SK-N-SH (cell line): ENCODE data around the gene PLEKHD1. TPM values are rescaled to one million over a fixed set of nuclear protein-coding genes. Genes with fewer than 3 reads are reported as not detected.

ENCODE experiments used
- CTCF ChIA-PET: fragments of 300-600, 350-600 bp; formaldehyde crosslinking; extraction: SDS; loops from one replicate; lab custom pipeline; 2021; lab: Yijun Ruan, JAX
- POLR2A ChIA-PET: fragments of 350-600 bp; sonication (Branson Sonifier 250); formaldehyde crosslinking; extraction: SDS; loops from one replicate; lab custom pipeline; 2020; ENCODE audit warnings: antibody characterized with exemption, inconsistent platforms; lab: Yijun Ruan, JAX
- DNase-seq: peaks from one replicate; pipeline ENCODE4 v3.0.0; 2012
- H2AFZ ChIP-seq: fragments of 200-600 bp; sonication (generic); 2 replicates; pipeline ENCODE4 v1.8.1; 2016; ENCODE audit warnings: antibody characterized with exemption, mild to moderate bottlenecking, low read depth
- H3F3A ChIP-seq: fragments of 200-600 bp; sonication (generic); replicated peaks from 2 replicates; pipeline ENCODE3; 2016; ENCODE audit warnings: antibody characterized with exemption, mild to moderate bottlenecking; ENCODE audit not compliant: insufficient read depth
- H3K27ac ChIP-seq, 2 experiments: fragments of 200-500 bp in 1 of 2; fragments of 200-600 bp in 1 of 2; sonication (Bioruptor generic) in 1 of 2; sonication (generic), shearing (Covaris generic) in 1 of 2; 2 replicates each; pipeline versions ENCODE4 v1.5.1 to v1.6.1; 2014 to 2016; ENCODE audit warnings: low read depth in 2 of 2, inconsistent platforms in 1 of 2, low read length in 1 of 2, mild to moderate bottlenecking in 1 of 2, mixed read lengths in 1 of 2
- H3K27me3 ChIP-seq: fragments of 200-600 bp; sonication (generic), shearing (Covaris generic); 2 replicates; pipeline ENCODE4 v1.6.1; 2016; ENCODE audit warnings: mixed run types; ENCODE audit not compliant: insufficient read depth
- H3K36me3 ChIP-seq, 2 experiments: fragments of 200-500 bp in 1 of 2; fragments of 200-600 bp in 1 of 2; sonication (Bioruptor generic) in 1 of 2; sonication (generic) in 1 of 2; replicated peaks in 1 of 2; 2 replicates each; pipeline versions ENCODE3 to v1.5.1; 2014 to 2016; ENCODE audit warnings: low read length in 1 of 2, mild to moderate bottlenecking in 1 of 2; ENCODE audit not compliant: insufficient read depth in 2 of 2, control insufficient read depth in 1 of 2
- H3K4me1 ChIP-seq, 2 experiments: fragments of 200-500 bp in 1 of 2; fragments of 200-600 bp in 1 of 2; sonication (Bioruptor generic) in 1 of 2; sonication (generic), shearing (Covaris generic) in 1 of 2; 2 replicates each; pipeline versions ENCODE4 v1.5.1 to v1.6.1; 2014 to 2016; ENCODE audit warnings: low read depth in 1 of 2, low read length in 1 of 2, mixed run types in 1 of 2; ENCODE audit not compliant: insufficient read depth in 2 of 2, control insufficient read depth in 1 of 2
- H3K4me2 ChIP-seq: fragments of 200-600 bp; sonication (generic), shearing (Covaris generic); 2 replicates; pipeline ENCODE4 v1.6.1; 2017; ENCODE audit warnings: mixed run types
- H3K4me3 ChIP-seq, 2 experiments: fragments of 200-500 bp in 1 of 2; fragments of 200-600 bp in 1 of 2; sonication (Bioruptor generic) in 1 of 2; sonication (generic), shearing (Covaris generic) in 1 of 2; 2 replicates each; pipeline versions ENCODE4 v1.5.1 to v1.8.1; 2014 to 2016; ENCODE audit warnings: low read depth in 2 of 2, inconsistent platforms in 1 of 2, low read length in 1 of 2, mild to moderate bottlenecking in 1 of 2, mixed read lengths in 1 of 2, moderate library complexity in 1 of 2
- H3K79me2 ChIP-seq: fragments of 200-600 bp; sonication (generic); 2 replicates; pipeline ENCODE4 v1.8.1; 2017; ENCODE audit warnings: mild to moderate bottlenecking; ENCODE audit not compliant: insufficient read depth
- H3K9ac ChIP-seq: fragments of 200-600 bp; sonication (generic); 2 replicates; pipeline ENCODE4 v1.6.1; 2017; ENCODE audit warnings: mixed run types
- H3K9me2 ChIP-seq: fragments of 200-600 bp; sonication (generic); 2 replicates; pipeline ENCODE4 v1.6.1; 2017; ENCODE audit warnings: mixed run types
- H3K9me3 ChIP-seq: fragments of 200-600 bp; sonication (generic); 2 replicates; pipeline ENCODE4 v1.6.1; 2017; ENCODE audit warnings: mixed run types, mild to moderate bottlenecking, moderate library complexity
- H4K20me1 ChIP-seq: fragments of 200-600 bp; sonication (generic); 2 replicates; pipeline ENCODE4 v1.6.1; 2017; ENCODE audit warnings: mild to moderate bottlenecking, mixed run types; ENCODE audit not compliant: insufficient read depth
- CHD2 ChIP-seq: fragments of 150-350 bp; IDR thresholded peaks from 2 replicates; pipeline ENCODE4 v1.6.1; 2018; ENCODE audit warnings: low read length; ENCODE audit not compliant: partially characterized antibody
- ELF1 ChIP-seq: IDR thresholded peaks from 2 replicates; pipeline ENCODE4 v1.4.0; 2012
- EZH2phosphoT487 ChIP-seq: fragments of 200-600 bp; sonication (generic); IDR thresholded peaks from 2 replicates; pipeline ENCODE4 v1.6.1; 2017; ENCODE audit warnings: low read depth, mixed run types, mild to moderate bottlenecking, antibody characterized with exemption, moderate library complexity, borderline replicate concordance
- FOSL2 ChIP-seq: IDR thresholded peaks from 2 replicates; pipeline ENCODE4 v1.4.0; 2012; ENCODE audit warnings: low read depth, mild to moderate bottlenecking, moderate library complexity, borderline replicate concordance
- FOXJ3 ChIP-seq: sonication (generic); formaldehyde crosslinking; IDR thresholded peaks from 2 replicates; pipeline ENCODE4 v1.5.1; 2020; ENCODE audit warnings: mild to moderate bottlenecking, missing genetic modification reagents
- GATA2 ChIP-seq: sonication (generic); formaldehyde crosslinking; IDR thresholded peaks from 2 replicates; pipeline ENCODE4 v1.5.0; 2020; ENCODE audit warnings: mild to moderate bottlenecking, missing genetic modification reagents
- MEF2A ChIP-seq: IDR thresholded peaks from 2 replicates; pipeline ENCODE4 v1.4.0; 2012; ENCODE audit warnings: low read depth, borderline replicate concordance
- MXI1 ChIP-seq: IDR thresholded peaks from 2 replicates; pipeline ENCODE4 v1.6.1; 2012; ENCODE audit warnings: mild to moderate bottlenecking, low read depth, low read length, improper control_type of control experiment
- NFIC ChIP-seq: IDR thresholded peaks from 2 replicates; pipeline ENCODE4 v1.4.0; 2012; ENCODE audit warnings: borderline replicate concordance
- RAD21 ChIP-seq: IDR thresholded peaks from 2 replicates; pipeline ENCODE4 v1.6.1; 2012; ENCODE audit warnings: mild to moderate bottlenecking, low read length
- RCOR1 ChIP-seq: fragments of 150-350 bp; IDR thresholded peaks from 2 replicates; pipeline ENCODE4 v1.6.1; 2017; ENCODE audit warnings: antibody characterized with exemption, low read length
- REST ChIP-seq: IDR thresholded peaks from 2 replicates; pipeline ENCODE4 v1.6.1; 2012; ENCODE audit warnings: mild to moderate bottlenecking, low read depth, low read length, moderate library complexity
- RXRA ChIP-seq: IDR thresholded peaks from 2 replicates; pipeline ENCODE4 v1.4.0; 2012; ENCODE audit warnings: low read depth, mild to moderate bottlenecking, borderline replicate concordance
- TCF12 ChIP-seq: IDR thresholded peaks from 2 replicates; pipeline ENCODE4 v1.4.0; 2012
- USF2 ChIP-seq: fragments of 150-350 bp; IDR thresholded peaks from 2 replicates; pipeline ENCODE4 v1.6.1; 2017; ENCODE audit warnings: antibody characterized with exemption, low read length, low read depth, borderline replicate concordance
- WGBS: methylation state at CpG from one replicate; pipeline ENCODE4 v1.1.6; 2017; ENCODE audit warnings: low lambda C conversion rate; 5-methylcytosine and 5-hydroxymethylcytosine counted together
- polyA plus RNA-seq, 3 experiments: library from polyadenylated mRNA; depleted of rRNA; stranded (reverse); fragments of >200 nt; gene quantifications; 2 replicates each; pipeline ENCODE4 v1.2.3, GENCODE V29; 2012

The PLEKHD1 gene
- polyA plus RNA-seq, 1 of the 3 experiments (the other 2 are of a cell fraction), result 0.05 TPM

GRCh38 chr14:69471436-69471835 is 13.1 kb upstream of the PLEKHD1 start:
- no peaks in the 10 kb centered on the region for H3F3A ChIP-seq
- no peaks in the 10 kb centered on the region for H3K79me2 ChIP-seq
- 92% methylated on average over 3 of the region's 3 CpGs for WGBS
- POLR2A ChIA-PET, result interaction anchor here (0.5 kb wide), 1 partner anchor 40 kb away, joined by 4 read pairs; no protein-coding TSS in a partner anchor
- no peak for TF ChIP-seq FOXJ3 (CRISPR knock-in tag)
- no peak for TF ChIP-seq NFIC
- TF ChIP-seq TCF12, result no peak
- TF ChIP-seq RXRA, result no peak
- TF ChIP-seq MXI1, result no peak
- TF ChIP-seq MEF2A, result no peak
- no peak for TF ChIP-seq ELF1
- no peak for TF ChIP-seq CHD2
- no peaks in the 10 kb centered on the region for H3K36me3 ChIP-seq
- H4K20me1 ChIP-seq, result no peaks in the 10 kb centered on the region
- no peaks in the 10 kb centered on the region for H3K9me2 ChIP-seq
- H3K4me3 ChIP-seq, result no peak overlapping the region
- H2AFZ ChIP-seq, result no peak overlapping the region
- CTCF ChIA-PET, result interaction anchor here (1.0 kb wide), 1 partner anchor 11 kb away, joined by 5 read pairs; no protein-coding TSS in a partner anchor
- H3K9ac ChIP-seq, result no peak overlapping the region
- H3K9me3 ChIP-seq, result no peaks in the 10 kb centered on the region
- no peaks in the 10 kb centered on the region for H3K27me3 ChIP-seq
- no peaks in the 10 kb centered on the region for H3K4me1 ChIP-seq
- H3K4me2 ChIP-seq, result no peak overlapping the region
- H3K27ac ChIP-seq, result no peak overlapping the region
- DNase-seq, result no peak

- Histone ChIP-seq H3K4me1 (no peaks in the 10 kb centered on the region), H3K9me3 (no peaks in the 10 kb centered on the region), H3K79me2 (no peaks in the 10 kb centered on the region), H4K20me1 (no peaks in the 10 kb centered on the region), H3K4me3 (no peak overlapping the region), H3K4me2 (no peak overlapping the region), H3K36me3 (no peaks in the 10 kb centered on the region), H3K27me3 (no peaks in the 10 kb centered on the region), H3K9ac (no peak overlapping the region), H2AFZ (no peak overlapping the region), H3K27ac (no peak overlapping the region), H3F3A (no peaks in the 10 kb centered on the region), H3K9me2 (no peaks in the 10 kb centered on the region)
- ChIA-PET POLR2A (no interaction called here), CTCF (interaction anchor here (1.0 kb wide), 1 partner anchor 11 kb away, joined by 5 read pairs; no protein-coding TSS in a partner anchor)
- WGBS, result 88% methylated on average over 10 of the region's 10 CpGs
- no peak for TF ChIP-seq USF2
- no peak for TF ChIP-seq EZH2phosphoT487
- TF ChIP-seq RAD21, result no peak
- no peak for TF ChIP-seq FOSL2
- no peak for TF ChIP-seq RCOR1
- TF ChIP-seq REST, result no peak
- no peak for TF ChIP-seq MEF2A
- TF ChIP-seq GATA2 (CRISPR knock-in tag), result no peak
- no peak for DNase-seq
Observed at GRCh38 chr14:69471916-69472315, 12.6 kb upstream of the PLEKHD1 start.
